Daoy (cell line): ENCODE data around the gene LRRC41. TPM values are rescaled to one million over a fixed set of nuclear protein-coding genes. Genes with fewer than 3 reads are reported as not detected.
"Not testable (repeated sequence)": the region's sequence is repeated elsewhere in the genome, so short reads cannot be mapped to it uniquely, and the experiment has no call there.

Experiments used
- DNase-seq: peaks from one replicate; pipeline ENCODE4 v3.0.0-alpha.2; 2015; ENCODE audit warnings: low read depth
- total RNA-seq: library from RNA; depleted of rRNA; stranded (reverse); fragments of >200 nt; shearing (Covaris generic); gene quantifications from 2 replicates; pipeline ENCODE4 v1.2.3, GENCODE V29; 2014; rRNA removed

The LRRC41 gene
- total RNA-seq, 1 experiment from 2014 or later: 61.0 TPM

DNA sequence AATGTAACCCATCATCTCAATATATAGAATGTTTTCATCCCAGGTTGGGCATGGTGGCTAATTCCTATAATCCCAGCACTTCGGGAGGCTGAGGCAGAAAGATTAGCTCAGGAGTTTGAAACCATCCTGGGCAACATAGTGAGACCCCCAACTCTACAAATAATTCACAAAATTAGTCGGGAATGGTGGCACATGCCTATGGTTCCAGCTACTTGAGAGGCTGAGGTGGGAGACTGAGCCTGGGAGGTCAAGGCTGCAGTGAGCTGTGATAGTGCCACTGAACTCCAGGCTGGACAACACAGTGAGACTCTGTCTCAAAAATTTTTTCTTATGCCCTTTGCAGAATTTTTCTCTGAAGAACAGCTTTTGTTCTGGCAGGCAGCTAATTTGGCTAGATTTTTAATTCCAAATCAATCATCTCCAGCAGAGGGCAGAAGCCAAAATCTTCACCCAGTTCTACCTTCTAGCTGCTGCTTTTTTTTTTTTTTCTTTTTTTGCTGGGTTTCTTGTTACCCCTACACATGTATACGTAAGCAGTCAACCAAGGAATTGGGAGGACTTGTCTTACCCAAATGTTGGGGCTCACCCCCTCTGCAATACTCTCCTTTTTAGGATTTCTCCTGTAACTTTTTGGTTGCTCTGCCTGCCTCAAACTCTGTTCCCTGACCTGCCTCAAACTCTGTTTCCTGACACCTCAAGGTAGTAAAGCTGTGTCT is 58.6 kb downstream of the LRRC41 start:
- no peak for DNase-seq

DNA sequence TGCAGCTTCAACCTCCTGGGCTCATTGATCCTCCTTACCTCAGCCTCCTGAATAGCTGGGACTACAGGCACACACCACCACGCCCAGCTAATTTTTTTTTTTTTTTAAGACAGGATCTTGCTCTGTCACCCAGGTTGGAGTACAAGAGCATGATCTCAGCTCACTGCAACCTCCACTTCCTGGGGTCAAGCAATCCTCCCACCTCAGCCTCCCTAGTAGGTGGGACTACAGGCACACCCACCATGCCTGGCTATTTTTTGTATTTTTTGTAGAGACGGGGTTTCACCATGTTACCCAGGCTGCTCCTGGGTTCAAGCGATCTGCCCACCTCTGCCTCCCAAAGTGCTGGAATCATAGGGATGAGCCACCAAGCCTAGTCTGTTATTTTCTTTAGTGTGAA is 59.6 kb downstream of the LRRC41 start:
- not testable (repeated sequence) for DNase-seq

DNA sequence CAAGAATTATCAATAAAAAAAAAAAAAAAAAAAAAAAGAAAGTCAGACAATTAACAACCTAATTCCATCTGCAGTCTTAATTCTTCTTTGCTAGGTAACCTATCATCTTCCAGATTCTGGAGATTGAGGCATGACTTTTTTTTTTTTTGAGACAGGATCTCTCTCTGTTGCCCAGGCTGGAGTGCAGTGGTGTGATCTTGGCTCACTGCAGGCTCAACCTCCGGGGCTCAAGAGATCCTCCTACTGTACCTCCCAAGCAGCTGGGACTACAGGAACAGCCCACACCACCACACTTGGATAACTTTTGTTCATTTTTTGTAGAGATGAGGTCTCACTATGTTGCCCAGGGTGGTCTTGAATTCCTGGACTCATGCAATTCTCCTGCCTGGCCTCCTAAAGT is 60.5 kb downstream of the LRRC41 start:
- DNase-seq: no peak

DNA sequence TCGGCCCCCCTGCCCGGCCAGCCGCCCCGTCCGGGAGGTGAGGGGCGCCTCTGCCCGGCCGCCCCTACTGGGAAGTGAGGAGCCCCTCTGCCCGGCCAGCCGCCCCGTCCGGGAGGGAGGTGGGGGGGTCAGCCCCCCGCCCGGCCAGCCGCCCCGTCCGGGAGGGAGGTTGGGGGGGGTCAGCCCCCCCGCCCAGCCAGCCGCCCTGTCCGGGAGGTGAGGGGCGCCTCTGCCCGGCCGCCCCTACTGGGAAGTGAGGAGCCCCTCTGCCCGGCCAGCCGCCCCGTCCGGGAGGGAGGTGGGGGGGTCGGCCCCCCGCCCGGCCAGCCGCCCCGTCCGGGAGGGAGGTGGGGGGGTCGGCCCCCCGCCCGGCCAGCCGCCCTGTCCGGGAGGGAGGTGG is 61.7 kb downstream of the LRRC41 start:
- DNase-seq: not testable (repeated sequence)

DNA sequence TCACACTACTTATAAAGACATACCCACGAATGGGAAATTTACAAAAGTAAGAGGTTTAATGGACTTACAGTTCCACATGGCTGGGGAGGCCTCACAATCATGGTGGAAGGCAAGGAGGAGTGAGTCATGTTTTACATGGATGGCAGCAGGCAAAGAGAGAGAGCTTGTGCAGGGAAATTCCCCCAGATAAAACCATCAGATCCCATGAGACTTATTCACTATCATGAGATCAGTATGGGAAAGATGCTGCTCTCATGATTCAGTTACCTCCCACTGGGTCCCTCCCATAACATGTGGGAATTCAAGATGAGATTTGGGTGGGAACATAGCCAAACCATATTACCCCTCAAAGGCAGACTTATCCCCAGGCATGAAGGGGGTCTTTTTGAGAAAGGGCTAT is 64.6 kb downstream of the LRRC41 start:
- DNase-seq: peak; percentile 77

DNA sequence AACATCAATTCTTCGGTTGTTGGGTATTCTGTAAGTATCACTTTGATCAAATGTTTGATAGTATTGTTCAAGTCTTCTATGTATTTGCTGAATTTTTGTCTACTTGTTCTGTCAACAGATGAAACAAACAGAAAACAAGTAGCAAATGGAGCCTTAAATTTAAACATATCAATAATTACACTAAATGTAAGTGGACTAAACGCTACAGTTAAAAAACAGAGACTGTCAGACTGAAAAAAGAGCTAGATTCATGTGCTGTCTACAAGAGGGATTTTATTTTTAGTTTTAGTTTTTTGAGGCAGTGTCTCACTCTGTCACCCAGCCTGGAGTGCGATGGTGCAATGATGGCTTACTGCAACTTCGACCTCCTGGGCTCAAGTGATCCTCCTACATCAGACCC is 66.5 kb downstream of the LRRC41 start:
- no peak for DNase-seq

DNA sequence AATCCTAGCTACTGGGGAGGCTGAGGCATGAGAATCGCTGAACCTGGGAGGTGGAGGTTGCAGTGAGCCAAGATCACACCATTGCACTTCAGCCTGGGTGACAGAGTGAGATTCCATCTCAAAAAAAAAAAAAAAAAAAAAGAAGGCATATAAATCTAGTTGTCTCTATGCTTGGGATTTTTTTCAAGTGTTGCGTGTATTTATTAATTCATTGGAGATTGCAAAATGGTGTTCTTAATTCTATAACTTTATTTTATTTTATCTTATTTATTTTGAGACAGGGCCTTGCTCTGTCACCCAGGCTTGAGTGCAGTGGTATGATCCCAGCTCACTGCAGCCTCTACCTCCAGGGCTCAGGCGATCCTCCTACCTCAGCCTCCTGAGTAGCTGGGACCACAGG is 72.2 kb downstream of the LRRC41 start:
- not testable (repeated sequence) for DNase-seq

Other genes starting within 250 kb of the LRRC41 start
- gene PIK3R3, start 171.0 kb downstream of the LRRC41 start, total RNA-seq: 17.7 and 30.2 TPM in 2 replicates
- 2.7 TPM in 1 of 2 replicates, not detected in the other for gene TSPAN1, start 128.5 kb downstream of the LRRC41 start, total RNA-seq
- gene P3R3URF, start 127.1 kb downstream of the LRRC41 start, total RNA-seq: not detected in 2 replicates
- 59.4 and 62.5 TPM in 2 replicates for gene POMGNT1, start 105.2 kb downstream of the LRRC41 start, total RNA-seq
- gene LURAP1, start 100.3 kb downstream of the LRRC41 start, total RNA-seq: not detected in 2 replicates
- 19.9 and 22.5 TPM in 2 replicates for gene RAD54L, start 55.9 kb downstream of the LRRC41 start, total RNA-seq
- gene UQCRH, start 82 bp upstream of the LRRC41 start, total RNA-seq: 1,306 and 1,452 TPM in 2 replicates
- 22.3 and 30.6 TPM in 2 replicates for gene NSUN4, start 37.2 kb upstream of the LRRC41 start, total RNA-seq
- 3.8 and 6.3 TPM in 2 replicates for gene FAAH, start 90.7 kb upstream of the LRRC41 start, total RNA-seq
- gene DMBX1, start 186.2 kb upstream of the LRRC41 start, total RNA-seq: 0.80 and 2.1 TPM in 2 replicates
- gene KNCN, start 248.0 kb upstream of the LRRC41 start, total RNA-seq: not detected in 2 replicates